ENCODE measurements around the gene EPB41L4B.

The EPB41L4B gene

DNA sequence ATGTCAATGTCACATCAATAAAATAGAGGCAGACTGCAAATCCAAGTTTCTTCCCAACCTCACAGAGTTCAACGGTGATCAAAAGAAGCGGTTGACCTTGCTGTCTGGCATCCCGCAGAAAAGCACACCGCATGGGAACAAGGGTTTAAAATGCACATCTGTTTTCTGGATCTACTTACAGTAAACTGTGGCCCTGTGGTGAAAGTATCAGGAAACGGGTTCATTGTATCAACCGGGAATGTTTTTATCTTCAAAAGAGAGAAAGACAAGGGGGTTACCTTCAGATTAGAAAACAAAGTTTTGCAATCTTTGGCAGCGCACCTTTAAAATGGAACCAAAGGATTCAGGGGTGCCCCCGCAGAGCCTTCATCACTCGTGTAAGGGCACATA, 138.3 kb downstream of the EPB41L4B start:
- H3K4me1 ChIP-seq (ENCODE audit: insufficient read depth, low read length, severe bottlenecking): no peaks in the 10 kb centered on the region
- H3F3A ChIP-seq (ENCODE audit: insufficient read depth, low read length): no peaks in the 10 kb centered on the region
- H3K27ac ChIP-seq (ENCODE audit: low read depth, low read length, poor library complexity, severe bottlenecking): no peak overlapping the region
- H4K20me1 ChIP-seq (ENCODE audit: insufficient read depth, low read length): no peaks in the 10 kb centered on the region
- H3K4me2 ChIP-seq (ENCODE audit: low read length): no peak overlapping the region
- H3K27me3 ChIP-seq (ENCODE audit: insufficient read depth, low read length): no peaks in the 10 kb centered on the region
- no peaks in the 10 kb centered on the region for H3K9me2 ChIP-seq (ENCODE audit: low read depth, low read length)
- H3K4me3 ChIP-seq (ENCODE audit: low read depth, low read length, poor library complexity, severe bottlenecking): no peak overlapping the region
- no peaks in the 10 kb centered on the region for H3K36me3 ChIP-seq (ENCODE audit: insufficient read depth, low read length)
- no peaks in the 10 kb centered on the region for H3K79me2 ChIP-seq (ENCODE audit: insufficient read depth, low read length)
- H2AFZ ChIP-seq (ENCODE audit: low read length): no peak overlapping the region
- TF ChIP-seq, protein P1, sequence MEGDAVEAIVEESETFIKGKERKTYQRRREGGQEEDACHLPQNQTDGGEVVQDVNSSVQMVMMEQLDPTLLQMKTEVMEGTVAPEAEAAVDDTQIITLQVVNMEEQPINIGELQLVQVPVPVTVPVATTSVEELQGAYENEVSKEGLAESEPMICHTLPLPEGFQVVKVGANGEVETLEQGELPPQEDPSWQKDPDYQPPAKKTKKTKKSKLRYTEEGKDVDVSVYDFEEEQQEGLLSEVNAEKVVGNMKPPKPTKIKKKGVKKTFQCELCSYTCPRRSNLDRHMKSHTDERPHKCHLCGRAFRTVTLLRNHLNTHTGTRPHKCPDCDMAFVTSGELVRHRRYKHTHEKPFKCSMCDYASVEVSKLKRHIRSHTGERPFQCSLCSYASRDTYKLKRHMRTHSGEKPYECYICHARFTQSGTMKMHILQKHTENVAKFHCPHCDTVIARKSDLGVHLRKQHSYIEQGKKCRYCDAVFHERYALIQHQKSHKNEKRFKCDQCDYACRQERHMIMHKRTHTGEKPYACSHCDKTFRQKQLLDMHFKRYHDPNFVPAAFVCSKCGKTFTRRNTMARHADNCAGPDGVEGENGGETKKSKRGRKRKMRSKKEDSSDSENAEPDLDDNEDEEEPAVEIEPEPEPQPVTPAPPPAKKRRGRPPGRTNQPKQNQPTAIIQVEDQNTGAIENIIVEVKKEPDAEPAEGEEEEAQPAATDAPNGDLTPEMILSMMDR (IDR thresholded peaks at IDR 0.05; ENCODE audit: low read length): no peak
- TF ChIP-seq EZH2 (IDR thresholded peaks at IDR 0.05; ENCODE audit: borderline replicate concordance, low read length): no peak
- no peak overlapping the region for H3K9ac ChIP-seq (ENCODE audit: low read length)
- H3K9me3 ChIP-seq (ENCODE audit: low read length): no peaks in the 10 kb centered on the region

DNA sequence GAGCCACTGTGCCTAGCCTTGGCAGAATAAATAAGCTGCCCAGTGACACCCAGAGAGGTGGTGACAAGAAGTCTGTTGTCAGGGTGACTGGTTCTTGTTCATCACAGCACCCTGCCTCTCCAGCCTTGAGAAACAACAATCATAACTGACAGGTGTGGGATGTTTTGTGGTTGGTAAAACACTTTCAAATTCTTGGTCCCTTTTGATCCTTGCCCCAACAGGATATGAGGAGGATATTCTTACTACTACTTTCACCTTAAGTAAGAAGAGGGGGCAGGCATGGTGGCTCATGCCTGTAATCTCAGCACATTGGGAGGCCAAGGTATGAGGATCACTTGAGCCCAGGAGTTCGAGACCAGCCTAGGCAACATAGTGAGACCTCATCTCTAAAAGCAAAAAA, 139.6 kb downstream of the EPB41L4B start:
- Histone ChIP-seq H3K9me2 (ENCODE audit: low read depth, low read length) (no peaks in the 10 kb centered on the region), H3K9ac (ENCODE audit: low read length) (no peak overlapping the region), H3K4me2 (ENCODE audit: low read length) (no peak overlapping the region), H4K20me1 (ENCODE audit: insufficient read depth, low read length) (no peaks in the 10 kb centered on the region), H3K4me3 (ENCODE audit: low read depth, low read length, poor library complexity, severe bottlenecking) (no peak overlapping the region), H3K27me3 (ENCODE audit: insufficient read depth, low read length) (no peaks in the 10 kb centered on the region), H3K79me2 (ENCODE audit: insufficient read depth, low read length) (no peaks in the 10 kb centered on the region), H2AFZ (ENCODE audit: low read length) (no peak overlapping the region), H3K27ac (ENCODE audit: low read depth, low read length, poor library complexity, severe bottlenecking) (no peak overlapping the region), H3F3A (ENCODE audit: insufficient read depth, low read length) (no peaks in the 10 kb centered on the region), H3K9me3 (ENCODE audit: low read length) (no peaks in the 10 kb centered on the region), H3K4me1 (ENCODE audit: insufficient read depth, low read length, severe bottlenecking) (no peaks in the 10 kb centered on the region), H3K36me3 (ENCODE audit: insufficient read depth, low read length) (no peaks in the 10 kb centered on the region)
- TF ChIP-seq EZH2 (IDR thresholded peaks at IDR 0.05; ENCODE audit: borderline replicate concordance, low read length): no peak
- TF ChIP-seq, protein P1 (IDR thresholded peaks at IDR 0.05; ENCODE audit: low read length): no peak

DNA sequence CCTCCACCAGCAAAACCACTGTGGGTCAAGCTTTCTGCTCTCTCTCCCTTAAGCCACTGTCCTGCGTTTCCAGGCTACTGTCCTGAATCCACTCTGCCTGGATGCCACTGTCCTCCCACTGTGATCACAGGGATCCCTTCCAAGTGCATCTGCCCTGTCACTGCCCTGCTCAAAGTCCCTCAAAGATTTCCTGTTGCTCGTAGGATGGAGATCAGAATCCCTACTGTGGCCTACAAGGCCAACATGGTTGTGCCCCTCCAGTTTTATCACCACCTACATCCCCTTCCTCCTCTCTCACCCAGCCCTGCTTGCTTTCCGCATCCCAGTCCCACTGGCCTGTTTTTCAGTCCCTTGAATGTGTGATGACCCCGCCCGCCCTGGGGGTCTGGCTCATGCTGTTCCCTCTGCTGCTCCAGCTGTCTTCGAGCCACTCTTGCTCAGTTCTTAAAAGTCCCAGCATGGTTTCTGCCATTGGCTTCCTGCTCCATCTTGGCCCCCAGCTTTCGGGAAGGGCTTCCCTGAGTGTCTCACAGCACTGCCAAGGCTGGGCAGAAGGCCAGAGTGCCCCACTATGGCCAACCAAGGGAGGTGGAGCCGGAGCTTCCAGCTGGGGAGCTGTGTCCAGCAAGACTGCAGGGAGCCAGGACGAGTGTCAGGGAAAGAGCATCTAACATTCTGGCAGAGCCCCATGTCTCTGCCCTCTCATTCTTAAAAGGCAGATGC, 140.9 kb downstream of the EPB41L4B start:
- TF ChIP-seq, protein P1 (IDR thresholded peaks at IDR 0.05; ENCODE audit: low read length): no peak
- no peak for TF ChIP-seq EZH2 (IDR thresholded peaks at IDR 0.05; ENCODE audit: borderline replicate concordance, low read length)
- H3K9me2 ChIP-seq (ENCODE audit: low read depth, low read length): no peaks in the 10 kb centered on the region
- no peaks in the 10 kb centered on the region for H4K20me1 ChIP-seq (ENCODE audit: insufficient read depth, low read length)

More for the DNA sequence above, 140.9 kb downstream of the EPB41L4B start:
- H3K36me3 ChIP-seq (ENCODE audit: insufficient read depth, low read length): no peaks in the 10 kb centered on the region
- no peaks in the 10 kb centered on the region for H3K27me3 ChIP-seq (ENCODE audit: insufficient read depth, low read length)
- no peaks in the 10 kb centered on the region for H3K9me3 ChIP-seq (ENCODE audit: low read length)
- no peak overlapping the region for H3K4me2 ChIP-seq (ENCODE audit: low read length)
- H3K4me1 ChIP-seq (ENCODE audit: insufficient read depth, low read length, severe bottlenecking): no peaks in the 10 kb centered on the region
- no peak overlapping the region for H3K9ac ChIP-seq (ENCODE audit: low read length)
- H3K79me2 ChIP-seq (ENCODE audit: insufficient read depth, low read length): no peaks in the 10 kb centered on the region
- no peaks in the 10 kb centered on the region for H3F3A ChIP-seq (ENCODE audit: insufficient read depth, low read length)
- H3K4me3 ChIP-seq (ENCODE audit: low read depth, low read length, poor library complexity, severe bottlenecking): no peak overlapping the region
- no peak overlapping the region for H2AFZ ChIP-seq (ENCODE audit: low read length)
- H3K27ac ChIP-seq (ENCODE audit: low read depth, low read length, poor library complexity, severe bottlenecking): no peak overlapping the region

Measured in OCI-LY1 (cell line).